HG03571 (cell line): ENCODE measurements around the gene GBE1.
A peak's percentile ranks its signal among the peaks of the same experiment; 100 is the strongest.

ENCODE experiments used
- ATAC-seq: cut with Tn5 transposase; IDR thresholded peaks from one replicate; pipeline ENCODE4 v1.9.1; 2021; ENCODE audit not compliant: unreplicated experiment

Gene GBE1

DNA sequence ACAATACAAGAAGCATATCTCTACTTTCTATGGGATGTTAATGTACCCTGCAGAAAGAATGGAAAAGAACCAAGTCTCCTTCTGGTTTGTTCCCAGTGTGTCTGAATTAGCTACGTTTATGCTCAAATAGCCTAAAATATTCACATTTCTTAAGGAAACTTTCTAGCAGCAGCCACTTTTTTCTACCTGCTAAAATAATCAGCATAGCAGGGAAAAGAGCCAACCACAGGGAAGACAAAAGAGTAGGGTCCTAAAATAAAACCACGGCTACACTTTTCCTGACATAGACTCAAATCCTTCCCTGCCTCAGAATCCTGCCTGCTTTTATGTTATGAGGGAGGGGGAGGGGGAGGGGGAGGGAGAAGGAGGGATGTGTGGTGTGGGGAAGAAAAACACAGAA, 136.7 kb downstream of the GBE1 start:
- no peak for ATAC-seq

DNA sequence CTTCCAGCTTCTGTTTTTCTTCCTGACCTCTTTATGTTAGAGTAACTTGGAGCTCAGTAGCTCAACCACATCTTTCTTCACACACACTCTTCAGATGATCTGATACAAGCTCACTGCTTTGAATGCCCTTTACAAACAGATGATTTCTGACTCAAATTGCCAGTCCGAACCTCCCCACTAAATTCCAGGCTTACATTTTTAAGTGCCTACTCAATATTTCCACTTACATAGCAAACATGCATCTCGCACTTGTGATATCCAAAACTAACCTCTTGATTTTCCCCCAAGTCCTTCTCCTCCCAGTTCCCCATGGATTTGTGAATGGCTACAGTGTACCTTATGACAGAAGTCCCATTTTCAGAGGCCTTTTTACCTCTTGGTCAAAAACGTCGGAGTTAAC, 139.1 kb downstream of the GBE1 start:
- no peak for ATAC-seq

DNA sequence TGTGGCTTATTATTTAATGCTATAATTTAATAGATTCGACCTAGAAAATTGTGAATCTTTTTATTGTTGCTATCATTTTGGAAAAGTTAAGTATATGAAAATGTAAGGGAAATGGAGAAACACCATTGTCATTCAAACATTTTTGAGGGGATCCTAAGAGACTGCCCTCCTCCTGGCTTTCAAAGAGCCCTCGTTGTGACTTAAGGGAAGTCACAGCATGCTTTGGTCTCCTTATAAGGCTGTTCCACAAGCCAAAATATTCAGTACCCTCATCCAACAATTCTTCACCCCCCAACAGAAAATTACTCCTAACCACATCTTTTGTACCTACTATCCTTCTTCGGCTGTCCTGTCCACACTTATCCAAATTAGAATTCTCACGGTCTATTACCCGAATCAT, 140.2 kb downstream of the GBE1 start:
- ATAC-seq: no peak

DNA sequence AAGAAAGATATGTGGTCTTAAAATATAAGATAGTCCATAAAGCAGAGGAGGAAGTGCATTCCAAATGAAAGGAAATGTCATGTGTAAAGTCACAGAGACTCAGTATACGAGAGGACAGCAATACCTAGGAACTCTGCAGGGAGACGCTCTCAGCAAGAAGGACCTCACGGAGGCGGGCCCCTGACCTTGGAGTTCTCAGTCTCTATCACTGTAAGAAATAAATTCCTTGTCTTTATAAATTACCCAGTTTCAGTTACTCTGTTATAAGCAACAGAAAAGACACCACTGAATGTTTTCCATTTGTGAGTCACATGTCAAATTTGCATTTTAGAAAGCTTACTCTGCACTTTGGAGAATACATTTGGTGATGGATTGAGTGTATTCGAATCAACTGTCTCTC, 140.6 kb downstream of the GBE1 start:
- no peak for ATAC-seq

DNA sequence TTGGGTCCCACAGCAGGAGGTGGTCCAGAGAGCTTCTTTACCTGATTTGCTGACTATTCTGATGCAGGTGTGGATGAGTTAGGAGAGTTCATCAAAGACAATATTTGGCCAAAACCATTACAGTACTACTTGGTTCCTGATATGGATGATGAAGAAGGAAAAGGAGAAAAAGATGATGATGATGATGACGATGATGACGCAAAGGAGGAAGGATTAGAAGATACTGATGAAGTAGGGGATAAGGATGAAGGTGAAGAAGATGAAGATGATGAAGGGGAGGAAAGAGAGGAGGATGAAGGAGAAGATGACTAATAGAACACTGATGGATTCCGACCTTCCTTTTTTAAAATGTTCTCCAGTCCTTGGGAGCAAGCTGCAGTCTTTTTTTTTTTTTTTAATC, 148.7 kb downstream of the GBE1 start:
- no peak for ATAC-seq

DNA sequence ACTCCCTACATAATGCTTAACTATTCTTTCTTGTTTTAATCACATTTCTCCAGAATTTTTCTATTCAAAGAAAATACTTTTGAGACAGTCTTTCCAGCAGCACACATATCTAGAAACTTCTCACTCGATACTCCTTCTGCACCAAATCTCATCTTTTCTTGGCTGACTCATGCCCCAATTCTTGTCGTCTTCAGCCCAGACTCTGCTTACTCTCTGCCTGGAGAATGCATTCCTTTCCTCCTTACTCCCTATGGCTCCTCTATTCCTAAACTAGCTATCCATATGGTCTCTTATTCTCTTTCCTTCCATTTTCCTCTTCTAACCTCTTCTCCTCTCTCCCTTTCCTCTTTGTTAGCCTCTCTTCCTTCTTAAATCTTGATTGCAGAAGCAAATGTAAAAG, 158.7 kb downstream of the GBE1 start:
- ATAC-seq: no peak

DNA sequence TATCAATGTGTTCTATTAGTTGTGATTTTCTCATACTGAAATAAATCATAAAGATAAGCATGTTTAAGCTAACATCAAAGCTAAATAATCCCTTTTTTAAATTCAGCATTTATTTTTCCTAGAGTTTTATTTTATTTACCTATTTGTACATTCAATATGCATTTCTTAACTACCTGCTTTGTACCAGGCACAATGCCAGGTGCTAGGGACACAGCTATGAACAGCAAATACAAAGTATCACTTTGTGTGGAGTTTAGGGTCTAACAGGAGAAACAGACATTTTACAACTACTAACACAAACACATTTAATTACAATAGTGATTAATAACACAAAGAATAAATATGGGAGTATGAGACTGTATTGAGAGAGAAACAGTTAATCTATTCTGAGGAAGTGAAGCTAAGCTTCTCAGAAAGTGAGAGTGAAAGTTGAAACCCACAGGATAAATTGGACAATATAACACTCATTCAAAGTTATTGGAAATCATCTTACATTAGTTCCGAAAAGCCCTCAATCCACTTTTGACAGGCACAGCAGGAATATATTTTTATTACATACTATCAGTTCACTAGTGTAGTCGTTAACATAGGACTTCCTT, 159.6 kb downstream of the GBE1 start:
- ATAC-seq: no peak

DNA sequence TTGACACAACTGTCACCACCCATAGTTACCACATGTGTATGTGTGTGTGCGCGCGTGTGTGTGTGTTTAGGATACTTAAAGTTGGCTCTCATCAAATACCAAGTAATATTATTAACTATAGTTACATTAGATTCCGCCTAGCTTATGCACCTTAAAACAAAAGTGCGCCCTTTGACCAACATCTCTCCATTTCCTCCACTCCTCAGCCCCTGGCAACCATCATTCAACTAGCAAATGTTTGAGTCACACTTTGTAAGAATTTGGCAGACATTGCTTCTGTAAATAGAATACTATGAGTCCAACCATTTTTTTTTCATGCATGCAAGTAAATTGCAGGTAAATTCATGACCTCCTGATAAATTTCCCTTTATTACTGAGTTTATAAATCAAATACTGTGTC, 169.3 kb downstream of the GBE1 start:
- ATAC-seq: no peak

DNA sequence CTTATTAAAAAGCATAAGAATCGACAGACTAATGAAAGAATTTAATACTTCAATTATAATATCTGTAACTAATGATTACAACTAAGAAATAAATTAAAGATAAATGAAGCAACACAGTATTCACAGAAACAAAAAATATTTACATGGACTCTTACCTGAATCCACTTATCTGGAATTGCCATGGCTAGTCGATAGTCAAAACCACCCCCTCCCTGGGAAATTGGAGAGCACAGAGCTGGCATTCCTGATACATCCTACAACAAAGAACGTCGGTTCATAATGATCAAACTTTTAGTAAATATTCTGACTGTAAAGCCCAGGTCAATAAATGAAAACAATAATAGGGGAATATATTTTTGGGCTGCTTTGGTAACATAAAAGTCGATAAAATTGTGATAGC, 175.5 kb downstream of the GBE1 start:
- no peak for ATAC-seq

DNA sequence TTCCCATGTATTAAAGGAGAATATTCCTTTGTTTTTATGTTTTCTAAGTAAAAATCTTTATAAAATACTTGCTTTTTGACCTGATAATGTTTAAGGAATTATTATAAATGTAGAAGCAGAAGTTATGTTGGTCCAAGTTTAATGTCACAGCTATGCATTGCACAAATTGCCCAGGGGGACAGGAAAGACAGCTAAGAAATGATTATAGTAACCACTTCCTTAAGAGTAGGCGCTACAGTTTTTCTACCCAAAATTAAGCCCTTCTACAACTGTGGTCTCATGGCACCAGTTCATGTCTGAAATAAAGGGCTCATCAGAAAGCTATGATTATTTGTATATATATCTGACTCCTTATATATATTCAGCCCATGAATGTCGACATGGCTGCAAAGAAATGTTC, 176.4 kb downstream of the GBE1 start:
- ATAC-seq: no peak

DNA sequence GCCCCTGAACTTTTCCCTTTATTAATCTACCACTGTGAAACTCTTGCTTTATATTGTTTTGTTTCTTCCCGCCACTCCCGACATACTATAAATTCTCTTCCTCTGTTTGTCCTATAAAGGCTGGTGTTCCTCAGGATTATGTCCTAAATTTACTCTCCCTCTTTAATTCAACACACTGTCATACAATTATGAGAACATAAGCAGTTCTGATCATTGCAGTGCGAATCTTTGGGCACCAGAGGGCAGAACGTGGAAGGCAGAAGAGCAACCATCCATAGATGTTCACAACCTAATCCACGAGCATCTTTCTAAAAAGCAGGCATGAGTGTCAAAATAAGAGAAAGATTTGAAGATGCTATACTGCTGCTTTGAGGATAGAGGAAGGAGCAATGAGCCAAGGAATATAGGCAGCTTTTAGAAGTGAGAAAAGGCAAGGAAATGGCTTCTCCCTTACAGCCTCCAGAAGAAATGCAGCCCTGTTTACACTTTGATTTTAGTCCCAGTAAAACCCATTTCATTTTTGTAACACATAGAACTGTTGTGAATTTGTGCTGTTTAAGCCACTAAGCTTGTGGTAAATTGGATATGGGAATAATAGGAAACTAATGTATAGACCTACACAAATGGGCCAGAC, 179.4 kb downstream of the GBE1 start:
- no peak for ATAC-seq

DNA sequence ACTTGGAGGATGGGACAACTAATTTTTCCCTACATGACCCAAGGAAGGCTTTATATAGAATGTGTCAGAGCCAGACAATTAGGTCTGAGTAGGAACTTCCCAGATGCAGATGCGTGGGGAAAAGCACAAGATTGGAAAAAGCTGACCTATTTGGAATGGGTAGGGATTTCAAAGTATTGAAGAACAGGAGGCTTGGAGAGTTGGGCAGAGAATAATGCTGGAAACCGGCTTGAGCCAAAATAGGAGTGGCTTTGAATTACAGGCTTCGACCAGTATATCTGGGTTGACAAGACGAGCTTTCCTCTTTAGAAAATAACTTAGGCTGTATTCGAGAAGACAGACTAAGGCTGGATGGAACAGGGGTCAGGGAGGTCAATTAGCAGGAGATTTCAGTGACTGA, 181.1 kb downstream of the GBE1 start:
- ATAC-seq: no peak

DNA sequence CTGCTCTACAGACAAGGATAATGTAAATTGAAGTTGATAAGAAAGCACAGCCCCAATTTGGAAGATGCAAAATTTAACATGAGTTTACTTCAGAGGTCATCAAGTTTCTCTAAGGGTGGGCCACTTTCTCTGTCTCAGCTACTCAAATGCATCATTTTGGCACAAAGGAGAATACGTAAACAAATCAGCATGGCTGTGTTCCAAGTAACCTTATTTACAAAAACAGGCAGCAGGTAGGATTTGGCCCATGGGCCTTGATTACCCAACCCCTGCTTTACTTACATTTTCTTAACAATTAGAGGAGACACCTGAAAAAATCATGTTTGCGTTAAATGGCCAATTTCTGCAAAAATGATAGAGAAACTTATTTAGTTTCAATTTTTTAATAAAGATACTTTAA, 181.7 kb downstream of the GBE1 start:
- ATAC-seq: no peak

DNA sequence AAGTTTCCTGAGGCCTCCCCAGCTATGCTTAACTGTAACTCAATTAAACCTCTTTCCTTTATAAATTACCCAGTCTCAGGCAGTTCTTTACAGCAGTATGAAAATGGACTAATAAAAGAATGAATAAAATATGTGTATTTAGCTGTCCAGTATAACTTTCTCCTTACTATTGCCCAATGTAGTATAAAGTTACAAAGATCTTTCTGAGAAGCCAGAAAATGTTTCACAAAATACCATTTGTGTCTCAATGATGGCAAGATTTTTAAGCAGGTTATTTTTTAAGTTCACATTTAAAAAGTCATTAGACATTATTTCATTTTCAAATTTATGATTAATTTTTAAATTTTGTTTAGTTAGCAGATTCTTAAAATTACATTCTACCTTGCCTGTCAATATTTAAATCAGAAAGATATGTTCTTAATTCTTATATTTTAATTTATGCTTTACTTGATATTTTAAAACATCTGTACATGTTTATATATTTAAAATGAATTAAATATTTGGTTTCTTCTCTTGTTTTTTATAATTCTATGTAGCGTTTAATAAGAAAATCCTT, 189.2 kb downstream of the GBE1 start:
- no peak for ATAC-seq

DNA sequence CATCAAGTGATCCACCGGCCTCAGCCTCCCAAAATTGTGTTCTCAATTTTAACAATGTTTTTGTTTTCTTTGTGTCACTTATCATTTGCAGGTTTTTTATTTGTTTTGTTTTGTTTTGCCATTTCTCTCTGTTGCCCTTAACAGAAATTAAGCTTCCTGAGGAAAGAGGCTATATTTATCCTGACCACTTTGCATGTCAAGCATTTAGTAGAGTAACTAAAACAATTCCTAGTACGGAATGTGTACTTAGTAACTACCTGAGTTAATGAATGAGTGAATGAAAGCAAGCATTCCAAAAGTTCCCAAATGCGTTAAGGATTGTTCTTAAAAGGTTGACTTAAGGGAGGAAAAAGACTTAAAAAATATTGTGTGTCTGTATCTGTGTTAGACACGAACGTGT, 193.1 kb downstream of the GBE1 start:
- no peak for ATAC-seq

DNA sequence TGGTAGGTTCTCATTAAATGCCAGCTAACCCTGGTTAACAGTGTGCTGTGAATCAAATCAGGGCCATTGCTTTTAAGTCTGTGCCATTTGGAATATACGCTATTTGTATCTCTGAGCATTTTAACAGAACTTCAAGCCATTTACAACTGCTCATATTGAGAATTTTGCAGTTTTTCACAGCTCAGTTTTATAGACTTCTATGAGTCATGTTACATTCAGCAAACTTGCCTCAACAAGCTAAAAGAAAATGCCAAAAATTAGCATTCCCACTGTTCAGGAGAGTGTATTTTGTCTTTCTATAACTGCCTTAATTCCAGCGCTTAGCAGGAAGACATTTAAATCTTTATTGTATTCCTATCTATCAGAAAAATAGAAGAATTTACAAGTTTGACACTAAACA, 196.4 kb downstream of the GBE1 start:
- no peak for ATAC-seq

DNA sequence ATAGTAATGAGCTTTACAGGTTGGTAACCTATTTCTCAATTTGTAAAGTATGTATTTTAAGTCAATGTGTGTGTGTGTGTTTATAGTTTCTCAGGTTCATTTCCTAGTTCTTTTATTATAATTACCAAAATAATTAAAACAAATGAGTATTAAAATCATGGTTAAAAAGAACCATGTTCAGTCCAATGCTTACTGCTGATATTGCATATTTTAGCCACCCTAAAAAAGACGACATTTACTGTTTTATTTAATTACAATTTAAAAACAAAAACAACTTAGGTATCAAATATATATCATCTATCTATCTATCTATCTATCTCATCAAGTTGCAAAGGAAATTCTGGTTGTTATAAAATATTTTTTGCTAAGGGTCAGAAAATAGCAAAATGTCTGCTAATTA, 203.3 kb downstream of the GBE1 start:
- no peak for ATAC-seq

DNA sequence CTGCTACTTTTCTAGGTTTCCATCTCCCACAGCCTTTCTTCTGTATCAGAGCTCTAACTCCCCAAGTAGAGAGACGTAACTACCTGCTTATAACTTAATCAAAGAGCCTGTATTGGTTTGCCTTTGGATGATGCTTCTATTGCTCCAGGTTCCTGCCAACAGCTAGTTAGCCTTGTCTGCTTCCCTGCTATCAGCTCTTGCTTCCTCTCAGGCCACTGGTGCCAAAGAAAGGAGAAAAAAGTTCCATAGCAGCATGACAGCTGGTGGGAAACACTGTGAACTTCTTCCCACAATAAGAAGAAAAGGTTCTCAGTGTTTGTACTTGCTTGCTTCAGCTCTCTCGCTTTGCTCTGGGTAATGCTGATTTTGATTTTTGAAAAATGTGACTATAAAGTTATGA, 206.6 kb downstream of the GBE1 start:
- ATAC-seq: no peak

DNA sequence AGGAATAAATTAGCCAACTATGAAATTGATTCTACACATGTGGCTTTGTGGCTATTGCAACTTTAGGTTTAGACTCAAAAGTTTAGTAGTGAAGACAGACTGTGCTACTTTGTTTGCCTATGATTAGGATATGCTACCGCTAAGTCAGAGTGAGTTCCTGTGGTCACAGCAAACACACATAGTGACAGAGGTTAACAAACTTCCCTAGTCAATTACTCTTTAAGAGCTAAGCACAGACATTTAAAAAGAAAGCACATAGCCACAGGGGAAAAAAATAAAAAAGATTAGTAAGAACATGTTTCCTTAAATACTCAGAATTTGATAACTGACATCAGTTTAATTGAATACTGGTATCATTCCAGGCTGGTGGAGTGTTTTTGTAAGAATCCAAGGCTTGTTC, 207.1 kb downstream of the GBE1 start:
- peak; percentile 66 for ATAC-seq

DNA sequence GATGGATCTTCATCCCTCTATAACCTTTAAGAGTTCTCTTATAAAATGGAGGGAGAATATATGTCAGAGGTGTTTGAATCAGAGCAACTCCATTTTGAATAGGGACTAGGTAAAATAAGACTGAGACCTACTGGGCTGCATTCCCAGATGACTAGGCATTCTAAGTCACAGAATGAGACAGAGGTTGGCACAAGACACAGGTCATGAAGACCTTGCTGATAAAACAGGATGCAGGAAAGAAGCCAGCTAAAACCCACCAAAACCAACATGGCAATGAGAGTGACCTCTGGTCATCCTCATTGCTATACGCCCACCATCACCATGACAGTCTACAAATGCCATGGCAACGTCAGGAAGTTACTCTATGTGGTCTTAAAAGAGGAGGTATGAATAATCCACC, 211.0 kb downstream of the GBE1 start:
- ATAC-seq: no peak

DNA sequence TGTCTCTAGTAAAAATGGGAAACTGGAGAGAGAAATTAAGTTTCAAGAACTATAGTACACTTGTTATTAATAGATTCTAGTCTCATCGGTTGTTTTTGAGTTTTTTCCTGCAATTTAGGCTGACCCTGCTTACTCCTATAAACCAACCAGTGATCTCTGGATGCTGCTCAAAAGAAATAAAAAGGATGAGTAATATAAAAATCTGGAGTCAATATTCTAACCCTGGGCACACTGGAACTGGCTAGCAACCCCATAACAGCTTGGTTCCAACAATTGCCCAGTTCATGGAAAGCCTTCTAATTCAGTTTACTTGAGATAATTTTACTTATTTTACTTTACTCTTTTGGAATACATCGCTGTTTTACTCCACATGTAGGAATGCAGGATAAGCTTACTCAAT, 211.6 kb downstream of the GBE1 start:
- ATAC-seq: no peak

DNA sequence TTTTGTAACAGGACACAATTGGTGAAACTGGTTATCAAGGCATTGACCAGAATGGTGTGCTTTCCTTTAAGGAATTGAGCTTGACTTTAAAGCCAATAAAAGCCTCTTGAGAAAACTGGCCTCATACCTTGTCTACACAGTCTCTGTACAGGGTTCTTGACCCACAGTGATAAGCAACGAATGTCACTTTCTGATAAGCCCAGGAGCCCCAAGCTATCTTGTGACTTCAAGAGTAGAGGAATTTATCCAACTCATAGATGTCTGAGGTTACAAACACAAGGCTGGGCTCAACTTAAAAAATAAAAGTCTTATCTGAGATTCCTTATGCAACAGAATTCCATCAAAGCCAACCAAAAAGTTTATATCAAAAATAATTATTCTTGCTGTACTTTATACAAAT, 212.1 kb downstream of the GBE1 start:
- no peak for ATAC-seq

DNA sequence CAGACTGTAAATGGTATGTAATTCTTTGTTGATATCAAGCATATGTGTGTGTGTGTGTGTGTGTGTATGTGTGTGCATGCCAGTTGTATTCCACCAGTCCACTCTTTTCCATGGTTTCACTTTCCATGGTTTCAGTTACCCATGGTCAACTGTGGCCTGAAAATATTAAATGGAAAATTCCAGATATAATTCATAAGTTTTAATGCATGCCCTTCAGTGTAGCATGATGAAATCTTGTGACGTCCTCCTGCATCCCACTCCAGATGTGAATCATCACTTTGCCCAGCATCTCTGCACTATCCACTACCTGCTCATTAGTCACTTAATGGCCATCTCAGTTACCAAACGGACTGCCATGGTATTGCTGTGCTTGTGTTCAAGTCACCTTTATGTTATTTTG, 215.9 kb downstream of the GBE1 start:
- no peak for ATAC-seq
